NCI-H510A treated with DMSO at 0.1 percent for 48 hours (cell line): ENCODE data around the gene GLYATL3.

ENCODE experiments used
- DNase-seq: peaks from one replicate; lab custom pipeline; 2025; lab: John Stamatoyannopoulos, UW

The GLYATL3 gene

DNA sequence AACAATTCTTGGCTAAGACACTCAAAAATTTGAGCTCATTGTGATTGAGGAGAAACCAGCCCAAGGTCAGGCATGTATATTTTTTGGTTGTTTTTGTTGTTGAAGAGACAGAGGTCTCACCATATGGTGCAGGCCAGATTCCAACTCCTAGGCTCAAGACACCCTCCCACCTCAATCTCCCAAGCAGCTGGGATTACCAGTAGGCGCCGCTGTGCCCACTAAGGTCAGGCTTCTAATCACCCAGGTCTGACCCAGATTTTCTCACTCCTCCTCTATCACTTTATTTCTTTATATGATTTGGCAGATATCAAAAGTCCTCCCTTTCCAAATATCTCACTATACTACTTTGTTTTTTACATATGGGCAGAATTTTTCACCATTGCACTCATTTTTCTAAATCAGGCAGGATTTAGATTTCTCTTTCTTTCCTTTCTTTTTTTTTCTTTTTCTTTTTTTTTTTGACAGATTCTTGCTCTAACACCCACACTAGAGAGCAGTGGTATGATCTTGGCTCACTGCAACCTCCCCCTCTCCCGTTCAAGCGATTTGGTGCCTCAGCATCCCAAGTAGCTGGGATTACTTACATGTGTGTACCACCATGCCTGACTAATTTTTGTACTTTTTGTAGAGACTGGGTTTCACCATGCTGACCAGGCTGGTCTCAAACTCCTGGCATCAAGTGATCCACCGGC is 49.0 kb downstream of the GLYATL3 start:
- no peak for DNase-seq

DNA sequence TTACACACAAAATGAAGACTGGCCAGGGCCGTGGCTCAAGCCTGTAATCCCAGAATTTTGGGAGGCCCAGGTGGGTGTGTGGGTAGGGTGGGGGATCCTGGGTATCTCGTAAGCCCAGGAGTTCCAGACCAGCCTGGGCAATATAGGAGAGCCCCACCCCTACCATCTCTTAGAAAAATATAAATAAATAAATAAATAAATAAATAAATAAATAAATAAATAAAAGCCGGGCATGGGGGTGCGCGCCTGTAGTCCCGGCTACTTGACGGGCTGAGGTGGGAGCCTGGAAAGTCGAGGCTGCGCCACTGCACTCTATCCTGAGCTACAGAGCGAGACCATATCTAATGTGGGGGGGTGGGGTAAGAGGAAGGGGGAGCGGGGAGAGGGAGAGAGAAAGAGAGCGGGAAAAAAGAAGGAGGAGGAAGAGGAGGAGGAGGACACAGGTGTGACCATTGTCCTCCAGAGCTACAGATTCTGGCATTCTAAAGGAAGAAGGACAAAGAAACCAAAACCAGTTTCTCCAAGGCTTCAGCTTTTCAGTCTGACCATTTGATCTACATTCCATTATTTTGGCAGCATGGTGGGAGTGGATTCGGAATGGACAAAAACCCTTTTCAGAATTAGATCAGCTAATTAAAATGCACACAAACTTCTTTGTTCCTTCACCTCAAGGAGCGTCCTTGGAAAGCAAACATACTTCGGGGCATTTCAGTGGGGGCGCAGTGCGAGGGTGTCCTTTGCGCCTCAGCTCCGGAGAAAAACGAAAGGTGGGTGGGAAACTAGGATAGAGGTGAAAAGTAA is 50.2 kb downstream of the GLYATL3 start:
- DNase-seq: no peak

DNA sequence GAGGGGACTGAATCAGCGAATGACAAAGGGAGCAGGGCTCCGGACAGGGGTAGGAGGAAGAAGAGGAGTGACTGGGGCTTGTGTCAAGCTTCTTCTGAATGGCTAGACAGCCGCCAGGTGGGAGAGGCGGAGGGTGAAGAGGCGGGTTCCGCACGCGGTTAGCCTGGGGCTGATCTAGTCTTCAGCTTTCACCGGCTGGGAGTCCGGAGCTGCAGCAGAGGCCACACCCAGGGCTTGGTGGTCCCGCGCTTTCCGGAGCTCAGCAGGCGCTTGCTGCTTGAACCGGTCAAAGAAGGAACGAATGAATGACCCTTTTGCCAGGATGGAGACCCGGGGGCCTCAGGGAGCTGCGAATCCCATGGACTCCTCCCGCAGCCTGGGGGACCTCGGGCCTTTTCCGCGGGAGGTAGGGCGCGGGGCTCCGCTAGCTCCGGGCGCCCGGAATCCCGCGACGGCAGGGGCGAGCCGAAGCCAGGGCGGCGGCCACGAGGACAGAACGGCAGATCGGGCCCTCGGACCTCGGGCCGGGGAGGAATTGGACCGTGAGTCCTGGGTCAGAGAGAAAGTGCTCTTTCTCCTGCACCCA is 50.9 kb downstream of the GLYATL3 start, which contains the start of gene C6orf141:
TSS of gene C6orf141 (plus strand) at position 177 of the 586 bp plus-strand sequence. CDS start at position 302, 125 bp downstream.
- DNase-seq: peak; percentile 92

DNA sequence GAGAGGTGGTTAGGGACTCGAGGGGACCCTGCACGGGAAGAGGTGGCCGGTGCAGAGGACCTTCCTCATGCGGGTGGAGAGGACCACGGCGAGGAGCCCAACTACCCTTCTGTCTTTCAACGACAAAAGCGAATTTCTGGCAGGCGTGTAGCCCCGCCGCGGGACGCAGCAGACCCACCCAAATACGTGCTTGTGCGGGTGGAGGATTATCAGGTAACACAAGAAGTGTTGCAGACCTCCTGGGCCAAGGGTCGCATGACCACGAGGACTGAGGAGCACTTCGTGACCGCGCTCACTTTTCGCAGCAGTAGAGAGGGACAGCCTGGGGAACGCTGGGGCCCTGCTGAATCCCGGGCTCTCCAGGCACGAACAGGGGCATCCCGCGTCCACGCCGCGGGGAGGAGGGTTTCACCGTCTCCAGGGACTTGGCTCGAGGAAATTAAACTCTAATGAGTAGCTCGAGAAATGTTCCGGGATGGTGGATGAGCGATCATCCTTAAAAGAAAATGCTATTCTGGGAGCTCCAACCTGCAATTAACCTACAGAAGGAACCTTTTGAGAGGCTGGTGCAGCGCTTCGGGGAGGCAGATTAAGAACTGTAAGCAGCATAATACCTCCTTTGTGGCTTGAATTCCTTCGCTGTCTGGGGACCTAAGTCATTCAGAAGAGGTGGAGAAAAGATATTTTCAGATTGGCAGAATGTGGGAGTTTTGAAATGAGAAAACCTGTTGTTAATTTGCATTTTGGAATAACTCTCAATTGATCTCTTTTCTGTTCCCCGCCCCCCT is 51.5 kb downstream of the GLYATL3 start:
- DNase-seq: peak; percentile 38

DNA sequence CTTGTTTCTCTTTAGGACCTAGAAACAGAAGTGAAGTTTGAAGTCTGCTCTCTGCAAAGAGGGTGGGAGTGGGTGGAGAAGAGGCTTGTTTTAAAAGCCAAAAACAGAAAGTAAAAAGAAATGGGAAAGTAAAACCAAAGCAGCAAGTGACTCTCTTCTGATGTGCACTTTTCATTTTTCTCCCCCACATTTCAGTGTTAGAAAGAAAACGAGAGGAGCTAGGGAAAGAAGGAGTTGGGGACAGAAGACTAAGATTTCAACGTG is 52.1 kb downstream of the GLYATL3 start:
- no peak for DNase-seq

DNA sequence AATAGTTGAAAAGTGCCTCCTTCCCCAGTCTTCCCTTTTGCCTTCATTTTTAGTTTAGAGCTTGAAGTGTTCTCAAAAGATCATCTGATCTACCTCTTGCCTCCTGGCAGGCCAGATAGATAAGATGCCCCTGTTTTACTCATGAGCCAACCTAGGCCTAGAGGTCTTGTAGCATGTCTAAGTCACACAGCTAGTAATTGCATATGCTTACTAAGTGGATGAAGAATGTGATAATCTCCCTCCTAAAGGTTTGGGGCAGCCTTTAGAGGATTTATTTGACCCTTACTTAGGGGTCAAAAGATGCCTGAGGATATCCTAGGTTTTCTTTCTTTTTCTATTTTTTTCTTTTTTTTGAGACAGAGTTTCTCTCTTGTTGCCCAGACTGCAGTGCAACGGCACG is 52.9 kb downstream of the GLYATL3 start:
- DNase-seq: no peak

DNA sequence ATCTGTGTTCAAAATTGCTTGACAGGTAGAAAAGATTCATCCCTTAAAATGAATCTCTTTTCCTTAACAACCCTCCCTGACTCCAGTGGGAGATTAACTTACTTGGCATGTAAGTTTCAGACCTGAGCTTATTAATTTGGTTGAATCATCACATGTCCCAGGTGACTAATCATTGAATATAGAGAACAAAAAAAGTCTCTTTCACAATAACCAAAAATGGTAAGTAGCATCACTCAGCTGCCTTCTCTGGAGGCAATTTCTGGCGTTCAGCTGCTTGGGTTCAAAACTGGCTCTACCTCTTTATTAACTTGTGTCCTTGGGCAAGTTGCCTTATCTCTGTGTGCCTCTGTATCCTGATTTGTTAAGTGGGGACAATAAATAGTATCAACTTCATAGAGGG is 53.7 kb downstream of the GLYATL3 start:
- DNase-seq: no peak

DNA sequence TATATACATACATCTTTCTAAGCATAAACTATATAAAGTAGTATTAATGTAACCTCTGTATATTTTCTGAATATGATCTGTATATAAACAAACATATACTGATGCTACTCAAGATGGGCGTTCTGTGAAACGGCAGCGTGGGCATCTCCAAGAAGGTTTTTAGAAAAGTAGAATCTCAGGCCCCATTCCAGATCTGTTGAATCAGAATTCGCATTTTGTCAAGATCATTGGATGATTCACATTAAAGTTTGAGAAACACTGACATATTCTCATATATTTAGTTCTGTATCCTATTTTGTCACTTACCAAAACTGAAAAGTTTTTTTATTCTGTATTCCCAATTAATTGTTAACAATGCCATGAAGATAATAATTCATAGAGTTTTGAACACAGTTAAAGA is 56.2 kb downstream of the GLYATL3 start:
- DNase-seq: no peak

DNA sequence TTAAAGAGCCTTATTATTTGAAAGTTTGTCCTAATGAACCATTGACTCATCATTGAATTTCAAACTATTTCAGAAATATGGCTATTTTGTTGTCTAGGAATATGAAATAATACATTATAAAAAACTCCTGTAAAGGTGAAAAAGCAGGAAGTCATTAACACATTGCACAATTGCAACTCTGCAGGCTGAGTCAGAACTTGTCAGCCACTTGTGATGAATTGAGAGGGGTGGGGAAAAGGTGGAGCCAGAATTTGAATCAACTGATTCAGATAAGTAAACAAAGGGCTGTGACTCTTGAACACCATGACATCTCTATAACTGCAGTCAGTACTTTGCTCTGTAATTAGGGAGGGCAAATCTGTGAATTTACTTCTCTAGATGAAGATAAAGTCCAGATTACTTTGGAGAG is 56.7 kb downstream of the GLYATL3 start:
- DNase-seq: peak; percentile 95

DNA sequence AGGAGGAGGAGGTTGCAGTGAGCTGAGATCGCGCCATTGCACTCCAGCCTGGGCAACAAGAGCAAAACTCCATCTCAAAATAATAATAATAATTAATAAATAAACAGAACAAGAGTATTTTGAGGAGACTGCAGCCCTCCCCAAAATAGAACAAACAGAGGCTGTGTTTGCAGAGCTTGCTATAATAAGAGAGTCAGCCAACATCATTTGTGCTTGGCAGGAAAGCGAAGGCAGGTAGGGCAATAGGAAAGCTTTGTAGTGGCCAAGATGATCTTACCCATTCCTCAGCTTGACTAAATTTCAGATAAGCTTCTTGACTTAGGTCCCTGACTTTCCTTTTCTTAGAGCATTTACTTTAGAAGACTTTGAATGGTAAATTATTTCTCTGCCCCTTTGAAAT is 57.5 kb downstream of the GLYATL3 start:
- no peak for DNase-seq

DNA sequence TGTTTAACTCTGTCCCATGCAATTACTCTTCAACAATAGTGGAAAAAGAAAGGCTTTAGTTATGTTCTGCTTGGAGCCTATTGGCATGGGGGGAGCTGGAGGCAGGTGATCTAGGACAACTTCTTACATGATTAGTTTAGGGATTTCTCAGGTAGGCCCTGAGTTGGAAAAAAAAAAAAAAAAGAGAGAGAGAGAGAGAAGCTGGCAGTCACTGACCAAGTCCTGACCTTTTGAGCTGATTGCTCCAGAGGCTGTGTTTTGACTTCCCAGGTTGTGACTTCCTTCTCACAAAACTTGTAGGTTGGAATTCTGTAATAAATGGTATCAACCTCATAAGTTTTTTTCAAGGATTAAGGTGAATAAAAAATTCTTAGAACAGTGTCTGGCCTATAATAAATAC is 58.5 kb downstream of the GLYATL3 start:
- no peak for DNase-seq

DNA sequence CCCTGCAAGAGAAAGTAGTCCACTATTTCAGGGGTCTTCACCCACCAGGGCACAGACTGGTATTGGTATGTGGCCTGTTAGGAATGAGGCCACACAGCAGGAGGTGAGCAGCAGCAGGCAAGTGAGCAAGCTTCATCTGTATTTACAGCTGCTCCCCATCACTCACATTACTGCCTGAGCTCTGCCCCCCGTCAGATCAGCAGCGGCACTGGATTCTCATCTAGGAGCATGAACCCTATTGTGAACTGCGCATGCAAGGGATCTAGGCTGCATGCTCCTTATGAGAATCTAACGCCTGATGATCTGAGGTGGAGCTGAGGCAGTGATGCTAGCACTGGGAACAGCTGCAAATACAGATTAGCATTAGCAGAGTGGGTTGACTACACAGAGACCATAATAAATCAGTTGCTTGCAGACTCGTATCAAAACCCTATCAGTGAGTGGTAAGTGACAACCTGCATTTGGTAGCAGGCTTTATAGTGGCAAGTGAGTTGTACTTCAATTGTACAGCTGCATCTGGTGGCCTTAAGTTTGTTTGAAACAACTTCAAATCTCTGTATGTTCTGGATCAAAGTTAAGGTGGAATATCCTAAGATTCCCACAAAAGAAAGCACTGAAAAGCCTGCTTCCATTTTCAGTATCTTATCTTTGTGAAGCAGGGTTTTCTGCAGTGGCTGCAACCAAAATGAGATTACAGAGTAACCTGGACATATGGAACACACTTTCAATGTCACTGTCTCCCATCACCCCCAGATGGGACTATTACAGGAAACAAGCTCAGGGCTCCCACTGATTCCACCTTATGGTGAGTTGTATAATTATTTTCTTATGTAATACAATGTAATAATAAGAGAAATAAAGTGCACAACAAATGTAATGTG is 63.5 kb downstream of the GLYATL3 start:
- DNase-seq: no peak

DNA sequence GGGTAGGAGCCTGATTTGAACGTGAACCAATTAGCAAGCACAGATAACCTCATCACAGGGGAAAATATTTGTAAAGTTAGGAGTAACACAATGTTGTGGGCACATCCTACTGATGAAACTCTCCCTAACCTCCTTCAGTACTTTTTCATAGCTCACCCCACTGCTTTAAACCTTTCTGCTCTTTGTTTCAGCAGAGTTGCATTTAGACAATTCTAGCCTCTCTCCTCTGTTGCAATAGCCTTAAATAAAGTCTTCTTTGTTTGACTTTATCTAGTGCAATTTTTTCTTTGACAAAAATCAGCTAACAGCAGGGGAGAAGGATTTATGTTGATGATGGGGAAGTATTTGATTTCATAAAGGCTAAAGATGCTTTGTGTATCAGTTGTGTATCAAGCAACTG is 64.8 kb downstream of the GLYATL3 start:
- DNase-seq: no peak

DNA sequence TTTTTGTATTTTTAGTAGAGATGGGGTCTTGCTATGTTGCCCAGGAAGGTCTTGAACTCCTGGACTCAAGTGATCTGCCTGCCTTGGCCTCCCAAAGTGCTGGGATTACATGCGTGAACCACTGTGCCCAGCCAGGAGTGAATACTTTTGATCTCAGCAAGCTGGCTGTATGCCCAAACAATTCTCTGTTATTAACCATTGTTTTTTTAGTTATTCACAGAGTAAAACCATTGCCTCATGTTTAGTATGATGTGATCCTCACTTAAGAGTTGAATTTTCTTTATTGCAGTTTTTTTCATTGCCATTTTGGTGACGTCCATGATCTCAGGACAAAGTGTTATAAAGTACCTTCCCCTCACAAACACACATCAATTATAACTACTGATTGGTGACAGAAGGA is 65.5 kb downstream of the GLYATL3 start:
- DNase-seq: no peak

DNA sequence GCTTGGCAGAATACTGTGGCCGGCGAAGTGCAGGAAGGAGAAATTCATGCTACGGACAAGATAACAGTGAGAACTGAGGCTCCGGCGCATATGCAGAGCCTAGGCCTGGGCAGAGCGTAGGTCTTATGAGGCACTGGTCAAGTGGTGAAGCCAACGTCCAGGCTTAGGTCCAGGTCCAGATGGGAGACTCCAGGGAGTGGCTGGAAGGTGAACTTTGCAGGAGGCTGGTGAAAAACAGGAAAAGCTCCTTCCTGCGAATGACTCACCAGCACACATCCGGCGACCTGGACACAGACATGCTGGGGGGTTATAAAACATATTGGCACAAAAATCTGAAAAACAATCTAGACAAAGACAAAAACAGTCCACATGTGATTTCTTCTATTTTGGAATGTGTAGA is 66.1 kb downstream of the GLYATL3 start:
- no peak for DNase-seq

DNA sequence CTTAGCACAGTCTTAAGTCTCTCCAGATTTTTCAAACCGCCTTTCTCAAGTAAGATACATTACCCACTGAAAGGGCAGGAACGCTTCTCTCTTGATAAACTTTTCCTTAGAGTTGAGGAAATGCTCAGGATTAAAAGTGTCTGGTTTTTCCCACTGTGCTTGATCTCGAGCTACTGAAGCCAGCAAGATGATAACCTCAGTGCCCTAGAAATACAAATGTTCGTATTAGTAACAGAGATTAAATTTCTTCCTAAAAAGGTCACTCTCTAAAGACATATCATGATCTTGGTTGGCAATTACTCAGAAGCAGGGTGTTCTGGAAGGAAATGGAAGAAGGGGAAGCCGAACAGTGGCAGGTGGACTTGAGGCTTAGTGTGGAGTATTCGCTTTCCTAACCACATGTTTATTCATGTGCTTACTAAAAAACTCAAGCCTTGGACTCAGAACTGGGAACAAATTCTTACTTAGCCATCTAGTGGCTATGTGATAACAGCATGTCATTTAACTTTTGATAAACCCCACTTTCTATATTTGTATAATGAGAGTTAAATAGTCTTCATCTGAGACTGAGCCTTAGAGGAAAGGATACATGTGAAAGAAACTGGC is 70.9 kb downstream of the GLYATL3 start:
- no peak for DNase-seq

DNA sequence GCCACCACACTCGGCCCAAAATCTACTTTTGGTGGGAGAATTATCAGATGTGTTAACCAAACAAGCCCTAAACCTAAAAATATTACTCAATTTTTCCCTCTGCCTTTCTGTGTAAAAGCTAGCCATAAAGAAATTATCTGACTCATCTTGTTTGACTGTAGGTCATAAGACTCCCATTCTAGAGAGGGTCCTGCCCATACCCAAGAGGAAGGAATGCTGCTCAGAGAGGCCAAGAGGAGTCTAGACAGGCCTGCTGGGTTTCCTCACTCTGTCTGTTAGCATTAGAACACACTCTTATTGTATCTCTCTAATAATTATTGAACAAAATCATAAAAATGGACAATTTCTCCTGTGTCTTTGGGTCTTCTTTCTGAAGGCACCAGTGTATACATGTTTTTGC is 76.9 kb downstream of the GLYATL3 start:
- no peak for DNase-seq
